H1 (cell line): ENCODE data around the gene CENPM. TPM values are rescaled to one million over a fixed set of nuclear protein-coding genes. Genes with fewer than 3 reads are reported as not detected.

Experiments used
- ATF2 ChIP-seq: IDR thresholded peaks from 2 replicates; pipeline ENCODE4 v1.6.1; 2012; ENCODE audit warnings: low read length, inconsistent platforms
- CHD7 ChIP-seq: fragments of 300-600 bp; sonication (generic); IDR thresholded peaks from 2 replicates; pipeline ENCODE4 v1.7.1; 2012; ENCODE audit warnings: low read length, moderate library complexity, mild to moderate bottlenecking, inconsistent platforms; ENCODE audit not compliant: insufficient replicate concordance
- CREB1 ChIP-seq: IDR thresholded peaks from 2 replicates; pipeline ENCODE4 v1.6.1; 2012; ENCODE audit warnings: inconsistent platforms
- EP300 ChIP-seq, 2 experiments: IDR thresholded peaks; 1 replicate in 1 of 2; 2 replicates in 1 of 2; pipeline ENCODE4 v1.6.1; 2011 to 2012; ENCODE audit warnings: low read depth in 2 of 2, low read length in 2 of 2, mild to moderate bottlenecking in 2 of 2, borderline replicate concordance in 1 of 2, inconsistent platforms in 1 of 2, moderate library complexity in 1 of 2
- TBP ChIP-seq: IDR thresholded peaks from 2 replicates; pipeline ENCODE4 v1.6.1; 2011; ENCODE audit warnings: low read depth, low read length, improper control_type of control experiment
- ZNF274 ChIP-seq: IDR thresholded peaks from 2 replicates; pipeline ENCODE4 v1.7.0; 2012; ENCODE audit warnings: low read length, borderline replicate concordance; ENCODE audit errors: extremely low read depth
- polyA plus RNA-seq, 7 experiments: library from polyadenylated mRNA; depleted of rRNA in 3 of 7; stranded (reverse) in 5 of 7; unstranded in 2 of 7; fragments of >200 nt in 5 of 7; fragments of 200-250 nt in 2 of 7; gene quantifications; 1 replicate in 5 of 7; 2 replicates in 1 of 7; 4 replicates in 1 of 7; pipeline versions ENCODE4 v1.2.1 to v1.2.3, GENCODE V29; 2011 to 2013; ENCODE audit warnings: missing spikeins in 2 of 7, mixed read lengths in 2 of 7
- total RNA-seq: library from RNA; stranded (reverse); fragmentation: NEBNext Ultra II Directional; extraction: Animal tissue kit (Norgen Biotek cat#: 25700); gene quantifications from 2 replicates; pipeline ENCODE4 v1.2.1, GENCODE V29; 2021

Gene CENPM
- total and polyA plus RNA-seq, 2 of the 8 experiments (the other 6 are each of a cell fraction or from before 2014, with no cell fraction given) = 32.0 to 80.4 TPM

- TF ChIP-seq CHD7 = no peak
- TF ChIP-seq ATF2 = no peak
- TF ChIP-seq TBP = no peak
- TF ChIP-seq CREB1 = no peak
- TF ChIP-seq EP300 (IDR thresholded peaks at IDR 0.05; ENCODE audit: borderline replicate concordance in 1 of 2, low read depth in 2 of 2, low read length in 2 of 2) = no peak
- no peak for TF ChIP-seq ZNF274
These were observed 16.6 kb upstream of the CENPM start (continued) for GRCh38 chr22:41963453-41964111.
